Right forelimb (tissue), 1 donor: ENCODE data around the gene EML6.
"Not testable (repeated sequence)": the region's sequence is repeated elsewhere in the genome, so short reads cannot be mapped to it uniquely, and the experiment has no call there.

ENCODE experiments used
- DNase-seq: peaks from one replicate; pipeline ENCODE4 v3.0.0-alpha.2; 2018

Gene EML6

DNA sequence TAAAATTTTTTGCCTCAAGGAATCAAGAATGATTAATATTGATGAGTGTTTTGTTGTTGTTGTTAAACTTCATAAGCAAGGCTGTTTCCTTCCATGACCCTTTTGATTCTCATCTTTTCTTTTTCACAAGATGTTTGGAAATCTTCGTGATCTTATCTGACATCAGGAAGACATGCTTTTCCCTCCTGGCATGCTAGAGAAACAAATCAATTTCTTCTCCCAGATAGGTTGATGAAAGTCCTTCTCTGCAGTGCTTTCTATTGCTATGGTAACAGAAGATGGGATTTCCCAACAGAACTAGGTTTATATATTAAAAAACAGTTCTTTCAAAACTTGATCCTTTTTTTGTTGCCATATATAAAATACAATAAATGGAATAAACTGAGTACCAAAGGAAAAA, 85.2 kb downstream of the EML6 start:
- no peak for DNase-seq

DNA sequence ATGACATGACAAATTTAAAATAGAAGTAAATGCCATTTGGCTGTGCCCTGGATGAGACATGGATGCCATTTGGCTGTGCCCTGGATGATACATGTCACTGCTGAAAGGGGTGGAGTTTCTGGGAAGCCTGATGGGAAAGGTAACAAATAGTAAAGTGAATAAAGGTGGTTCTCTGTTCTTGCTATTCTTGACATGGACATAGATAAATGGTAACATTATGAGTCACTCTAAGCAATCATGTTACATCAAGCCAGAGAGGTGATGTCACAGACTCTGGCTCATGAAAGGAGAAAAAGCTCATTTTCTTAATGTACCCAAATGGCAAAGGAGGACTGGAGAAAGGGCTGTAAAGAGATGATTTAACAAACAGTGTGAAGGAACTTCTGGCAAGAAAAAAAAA, 86.4 kb downstream of the EML6 start:
- DNase-seq = no peak

DNA sequence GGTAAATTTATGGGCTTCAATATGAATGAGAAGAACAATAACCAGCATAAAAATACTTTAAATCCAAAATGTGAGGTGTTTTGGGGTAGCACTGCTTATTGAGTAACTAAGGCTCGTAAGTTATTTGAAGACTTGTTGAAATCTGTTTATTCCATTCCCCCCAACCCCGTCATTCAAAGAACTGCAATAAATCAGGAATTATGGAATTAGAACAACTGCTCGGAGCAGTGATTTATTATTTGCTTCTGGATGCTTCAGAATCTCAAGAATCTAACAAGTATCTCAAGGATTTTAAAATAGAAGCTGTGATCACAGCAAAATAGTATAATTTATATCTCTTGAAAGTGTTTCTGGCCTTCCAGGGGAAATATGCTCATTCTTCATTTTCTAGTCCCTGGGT, 86.8 kb downstream of the EML6 start:
- no peak for DNase-seq

DNA sequence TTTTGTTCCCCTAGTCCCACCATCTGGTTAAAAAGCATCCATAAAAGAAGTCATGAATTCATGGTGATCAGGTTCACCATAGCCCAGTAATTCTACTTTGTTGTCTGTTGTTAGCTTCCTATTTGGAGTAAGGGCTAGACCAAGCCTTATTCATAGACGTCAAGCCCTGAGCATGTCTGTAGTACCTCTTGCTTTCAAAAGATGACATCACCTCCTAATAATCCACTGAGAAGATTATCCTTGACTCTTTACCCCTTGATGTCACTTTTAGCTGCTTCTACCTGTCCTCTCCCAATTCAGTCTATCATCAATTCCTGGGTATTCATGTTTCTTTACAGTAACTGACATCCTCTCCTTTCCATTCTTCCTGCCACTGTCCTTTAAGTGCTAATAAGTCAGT, 90.1 kb downstream of the EML6 start:
- DNase-seq = no peak

DNA sequence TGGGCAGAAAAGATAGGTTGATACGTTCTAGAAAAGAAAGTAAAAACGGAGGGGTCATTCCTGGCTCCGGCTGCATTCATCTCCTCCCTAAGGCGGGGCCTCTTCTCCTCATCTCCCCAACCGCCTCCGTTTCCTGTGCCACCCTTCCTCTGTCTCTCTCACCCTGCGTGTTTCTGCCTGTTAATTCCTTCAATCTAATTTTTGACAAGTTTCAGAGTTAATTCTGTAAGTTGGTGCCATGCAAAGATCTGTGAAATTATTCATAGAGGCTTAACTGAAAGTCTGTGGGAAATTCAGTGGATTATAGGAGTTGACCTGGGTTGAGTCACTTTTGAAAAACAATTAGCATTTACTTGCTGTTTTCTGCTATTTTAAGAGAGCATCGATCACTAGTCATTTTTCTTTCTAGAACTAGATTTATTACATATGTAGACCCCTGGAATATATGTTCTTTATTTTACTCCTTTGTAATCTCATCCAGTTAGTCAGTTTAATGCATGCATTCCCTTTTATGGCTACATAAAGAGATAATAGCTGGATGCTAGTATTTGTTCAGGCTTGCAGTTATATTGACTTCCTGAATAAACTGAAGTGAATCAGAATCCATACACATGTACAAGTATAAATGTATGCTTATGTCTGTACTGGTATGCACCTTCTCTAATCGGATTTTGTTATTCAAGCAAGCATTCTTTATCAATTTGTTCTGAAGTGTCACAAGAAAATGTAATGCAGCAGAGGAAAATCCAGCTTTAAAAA, 91.1 kb downstream of the EML6 start:
- no peak for DNase-seq

DNA sequence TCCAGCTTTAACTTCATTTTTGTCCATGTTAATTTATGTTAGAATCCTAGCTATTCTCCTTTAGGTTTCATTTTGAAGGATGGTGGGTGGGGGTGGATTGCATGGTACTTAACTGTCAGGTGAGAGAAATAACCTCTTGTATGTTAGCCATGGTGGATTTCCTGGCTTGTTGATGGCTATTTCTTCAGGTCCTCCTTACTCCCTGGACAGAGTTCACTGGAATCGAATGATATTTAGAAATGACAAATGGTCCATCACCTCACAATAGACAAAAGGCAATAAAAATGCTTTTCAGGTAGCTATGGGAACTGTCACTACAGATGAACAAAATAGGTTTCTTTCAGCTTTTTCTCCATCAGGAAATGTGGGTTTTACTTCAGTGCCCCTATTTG, 91.7 kb downstream of the EML6 start:
- no peak for DNase-seq

DNA sequence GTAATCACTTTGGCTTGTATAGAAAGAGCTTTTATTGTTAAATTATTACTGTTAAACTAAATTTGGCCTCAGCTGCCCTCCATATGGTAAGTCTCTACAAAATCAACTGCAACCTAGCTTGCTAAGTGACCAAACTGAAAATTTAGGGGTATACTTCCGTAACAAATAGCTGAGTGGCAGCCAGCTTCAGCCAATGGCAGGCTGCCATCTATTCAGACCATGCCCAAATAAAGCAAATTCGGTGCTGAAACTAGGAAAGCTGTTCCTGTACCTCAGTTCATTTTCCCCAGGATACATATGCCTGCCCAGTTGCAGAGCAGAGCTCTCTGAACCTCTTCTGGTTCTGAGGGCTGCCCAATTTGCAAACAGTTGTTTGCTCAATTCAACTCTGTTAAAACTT, 94.8 kb downstream of the EML6 start:
- DNase-seq = no peak

DNA sequence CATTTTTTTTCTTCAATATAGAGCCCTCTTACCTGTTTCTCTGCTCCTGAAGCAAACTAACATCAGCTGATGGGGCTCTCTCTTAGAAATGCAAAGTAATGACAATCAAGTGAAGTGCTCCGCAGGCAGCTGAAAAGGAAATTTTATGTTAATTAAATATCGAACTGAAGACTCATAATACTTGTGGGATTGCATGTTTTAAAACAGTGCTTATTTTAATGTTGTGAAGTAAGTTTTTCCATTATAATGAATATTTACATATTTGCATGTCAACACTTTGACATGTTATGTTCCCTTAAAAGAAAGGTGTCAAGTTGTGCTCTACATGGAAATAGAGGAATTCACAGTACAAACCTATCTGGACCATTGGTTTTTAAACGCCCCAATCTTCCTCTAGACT, 97.1 kb downstream of the EML6 start:
- DNase-seq = no peak

DNA sequence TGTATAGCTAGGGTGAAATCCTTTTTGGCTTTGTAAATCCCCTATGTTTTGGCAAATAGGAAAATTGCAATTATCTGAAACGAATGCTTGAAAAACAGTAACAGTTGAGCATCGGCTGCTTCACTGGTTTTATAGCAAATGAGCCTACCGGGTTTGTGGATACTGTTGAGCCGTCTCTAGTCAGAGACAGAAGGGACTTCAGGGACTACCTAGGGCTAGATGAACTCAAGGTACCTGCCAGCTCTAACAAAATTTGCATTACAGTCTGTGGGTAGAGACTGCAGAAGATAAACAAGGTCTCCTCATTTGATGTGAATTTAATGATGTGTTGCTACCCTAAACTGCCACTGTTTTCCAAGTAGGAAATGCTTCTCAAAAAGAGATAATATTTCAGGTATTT, 101.1 kb downstream of the EML6 start:
- DNase-seq = no peak

DNA sequence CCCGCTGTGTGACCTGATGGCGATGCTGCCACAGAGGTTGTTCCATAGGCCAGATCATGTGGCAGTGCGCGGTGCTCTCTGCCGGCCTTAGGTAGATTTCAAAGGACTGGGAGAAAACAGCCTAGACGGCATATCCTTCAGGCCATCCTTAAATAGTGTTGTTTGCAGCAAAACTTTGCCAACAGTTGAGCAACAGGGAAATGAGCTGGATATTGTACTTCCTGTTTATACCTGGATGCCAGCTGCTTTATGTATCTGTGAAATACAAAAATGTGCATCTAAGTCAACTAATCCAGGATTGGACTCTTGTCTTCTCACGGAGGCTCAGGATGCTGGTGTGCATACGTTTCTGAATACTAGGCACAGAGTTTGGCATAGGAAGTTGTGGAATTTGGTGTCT, 107.1 kb downstream of the EML6 start:
- no peak for DNase-seq

DNA sequence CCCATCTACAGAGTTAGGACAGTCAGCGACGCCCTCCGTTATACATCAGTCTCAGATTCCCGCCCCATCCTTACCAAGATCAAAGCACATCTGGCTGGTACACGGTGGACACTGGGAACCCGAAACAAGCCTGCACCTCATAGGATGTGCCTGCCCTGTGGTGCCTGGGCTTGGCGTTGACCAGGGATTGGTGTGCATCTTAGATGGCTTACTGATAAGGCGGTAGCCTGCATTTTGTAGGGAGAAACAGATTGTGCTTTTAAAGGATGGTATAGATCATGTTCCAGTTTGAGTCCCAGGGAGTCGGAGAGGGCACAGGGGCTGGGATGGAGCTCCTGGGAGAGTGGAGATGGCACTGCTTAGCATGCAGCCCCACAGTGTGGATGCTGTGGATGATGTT, 108.0 kb downstream of the EML6 start:
- DNase-seq = no peak

DNA sequence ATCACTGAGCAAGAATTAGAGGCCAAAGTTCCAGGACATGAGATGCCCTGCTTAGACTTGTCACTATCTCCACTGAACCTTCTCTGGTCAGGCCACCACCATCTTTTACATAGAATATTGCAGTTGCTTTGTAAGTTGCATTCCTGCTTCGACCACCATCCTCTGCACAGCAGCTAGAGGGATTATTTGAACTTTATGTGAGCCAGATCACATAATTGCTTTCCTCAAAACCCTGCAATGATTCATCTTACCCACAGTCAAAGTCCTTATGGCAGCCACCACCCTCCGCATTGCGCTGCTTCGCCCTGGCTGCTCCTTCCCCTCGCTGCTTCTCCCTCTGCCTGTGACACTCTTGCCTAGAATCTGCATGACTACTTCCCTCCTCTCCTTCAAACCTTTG, 111.3 kb downstream of the EML6 start:
- no peak for DNase-seq

DNA sequence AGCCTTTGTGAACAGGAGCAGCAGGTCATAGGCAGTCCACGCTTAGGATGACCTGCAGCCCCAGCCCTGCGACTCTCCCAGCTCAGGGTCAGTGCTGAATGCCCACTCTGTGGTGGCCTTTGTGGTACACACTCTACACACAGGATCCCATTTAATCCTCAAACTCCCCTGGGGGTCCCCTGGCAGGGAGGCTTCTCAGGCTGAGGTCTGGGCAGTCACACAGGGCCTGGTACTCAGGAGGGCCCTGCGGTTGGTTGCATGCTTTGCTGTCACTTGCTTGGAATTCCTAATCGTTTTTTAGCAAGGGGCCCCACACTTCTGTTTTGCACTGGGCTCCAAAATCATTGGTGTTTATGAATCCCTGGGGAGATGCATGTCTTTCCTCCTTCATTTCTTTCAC, 113.0 kb downstream of the EML6 start:
- no peak for DNase-seq

DNA sequence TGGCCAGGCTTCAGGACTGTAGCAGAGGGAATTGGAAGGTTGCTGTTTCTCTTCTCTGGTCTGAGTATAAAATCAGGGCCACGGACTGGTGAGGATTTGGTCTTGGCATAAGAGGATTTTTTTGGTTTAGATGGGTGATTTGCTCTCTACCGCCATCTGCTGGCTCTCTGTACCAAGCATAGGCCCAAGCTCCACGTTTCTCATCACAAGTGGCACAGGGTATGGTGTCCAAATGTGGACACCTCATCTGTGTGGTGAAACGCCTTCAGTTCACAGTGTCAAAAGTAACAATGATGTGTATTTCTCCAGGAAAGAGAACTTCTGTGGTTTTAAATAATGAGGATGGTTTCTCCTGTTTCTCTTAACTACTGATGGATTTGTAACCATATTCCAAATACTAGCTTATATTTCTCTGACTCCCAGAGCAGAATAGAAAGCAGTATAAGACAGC, 115.1 kb downstream of the EML6 start:
- DNase-seq = peak; percentile 77

DNA sequence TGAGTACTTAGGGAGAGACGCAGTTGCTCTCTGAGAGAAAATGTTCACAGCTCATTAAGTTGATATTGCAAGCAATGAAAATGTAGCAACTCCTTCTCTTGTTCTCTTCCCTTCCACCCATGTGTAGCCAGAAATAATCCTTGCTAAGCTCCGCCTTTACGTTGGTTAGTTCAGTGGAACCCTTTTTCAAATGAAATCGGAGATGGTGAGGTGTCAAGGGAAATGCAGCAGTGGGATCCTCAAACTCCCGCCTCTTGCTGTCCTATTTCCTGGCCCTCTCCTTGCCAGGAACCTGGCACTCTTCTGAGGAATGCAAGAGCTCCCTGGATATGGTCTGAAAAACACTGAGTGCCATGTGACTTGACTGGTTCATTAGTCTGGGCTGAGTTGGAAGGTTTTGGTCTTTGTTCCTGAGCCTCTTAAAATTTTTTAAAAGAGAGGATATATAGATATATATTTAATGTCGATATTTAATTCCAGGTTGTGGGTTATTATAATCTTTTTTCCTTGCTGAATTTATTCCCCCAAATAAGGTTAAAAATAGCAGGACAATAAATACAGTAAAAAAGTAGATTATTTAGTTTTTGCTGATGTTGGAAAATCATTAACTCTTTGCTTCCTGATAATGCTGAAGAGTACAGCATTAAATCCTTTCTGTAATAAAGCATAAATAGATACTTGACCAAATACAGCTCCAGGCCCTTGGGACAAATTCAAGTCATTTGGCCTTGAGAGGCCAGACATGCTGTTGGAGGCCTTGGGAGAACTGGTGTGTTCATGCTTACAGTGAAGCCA, 116.2 kb downstream of the EML6 start:
- no peak for DNase-seq

DNA sequence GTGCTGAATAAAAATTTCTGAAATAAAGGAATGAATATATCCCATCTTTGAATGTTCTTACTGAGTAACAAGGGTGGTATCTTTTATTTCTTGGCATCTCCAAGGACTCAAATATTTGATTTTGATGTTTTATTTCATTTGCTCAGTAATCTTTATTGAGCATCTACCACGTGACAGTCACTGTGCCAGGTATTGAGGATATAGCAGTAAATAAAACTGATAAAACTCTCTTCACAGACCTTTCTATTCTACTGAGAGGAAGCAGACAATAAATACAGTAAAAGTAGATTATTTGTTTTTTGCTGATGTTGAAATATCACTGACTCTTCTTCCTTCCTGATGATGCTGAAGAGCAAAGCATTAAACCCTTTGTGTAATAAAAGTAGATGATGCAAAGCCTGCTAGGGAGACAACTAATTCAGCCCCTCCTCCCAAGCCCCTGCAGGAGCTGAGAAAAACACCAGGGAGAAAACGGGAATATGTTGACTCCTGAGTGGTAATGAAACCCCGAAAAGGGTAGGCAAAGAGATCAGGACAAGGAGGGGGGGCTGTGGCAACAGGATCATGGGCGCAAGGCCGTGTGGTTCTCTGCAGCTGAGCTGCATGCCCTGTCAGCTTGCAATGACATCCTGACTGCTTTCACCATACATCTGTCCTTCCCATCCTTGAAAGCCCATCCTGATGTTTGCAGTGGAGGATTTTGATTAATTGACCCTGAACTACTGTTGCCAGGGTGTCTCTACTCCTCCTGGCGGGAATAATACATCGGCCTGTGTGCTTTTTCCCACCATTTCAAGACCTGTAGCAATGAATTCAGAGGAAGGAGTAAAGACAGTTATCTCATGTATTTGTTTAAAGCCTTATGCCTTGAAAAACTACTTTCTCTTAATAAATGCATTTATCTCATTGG, 117.4 kb downstream of the EML6 start:
- DNase-seq = no peak

DNA sequence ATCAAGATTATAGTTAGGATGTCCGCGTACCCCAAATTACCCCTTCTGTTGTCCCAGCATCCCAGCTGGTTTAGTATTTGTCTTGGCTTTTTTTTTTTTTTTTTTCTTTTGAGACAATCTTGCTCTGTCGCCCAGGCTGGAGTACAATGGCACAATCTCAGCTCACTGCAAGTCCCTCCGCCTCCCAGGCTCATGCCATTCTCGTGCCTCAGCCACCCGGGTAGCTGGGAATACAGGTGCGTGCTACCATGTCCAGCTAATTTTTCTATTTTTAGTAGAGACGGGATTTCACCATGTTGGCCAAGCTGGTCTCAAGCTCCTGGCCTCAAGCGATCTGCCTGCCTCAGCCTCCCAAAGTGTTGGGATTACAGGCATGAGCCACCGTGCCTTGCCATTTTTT, 118.0 kb downstream of the EML6 start:
- not testable (repeated sequence) for DNase-seq

DNA sequence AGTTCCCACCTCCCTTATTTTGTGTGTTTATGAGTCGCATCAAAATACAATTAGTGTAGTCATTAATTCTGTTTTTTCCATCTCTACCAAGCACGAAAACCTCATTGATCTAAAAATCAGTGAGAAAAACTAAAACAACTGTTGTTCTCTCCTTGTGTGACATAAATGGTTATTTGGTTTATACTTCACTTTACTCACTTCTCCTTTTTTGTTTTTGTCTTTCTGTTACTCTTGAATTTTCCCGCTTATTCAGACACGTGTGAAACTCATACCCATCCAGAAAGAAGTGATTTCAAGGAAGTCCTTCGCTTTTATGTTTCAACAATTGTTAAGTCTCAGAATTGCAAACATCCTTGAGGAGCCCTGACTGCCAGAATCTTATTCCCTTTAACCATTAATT, 121.6 kb downstream of the EML6 start:
- no peak for DNase-seq

DNA sequence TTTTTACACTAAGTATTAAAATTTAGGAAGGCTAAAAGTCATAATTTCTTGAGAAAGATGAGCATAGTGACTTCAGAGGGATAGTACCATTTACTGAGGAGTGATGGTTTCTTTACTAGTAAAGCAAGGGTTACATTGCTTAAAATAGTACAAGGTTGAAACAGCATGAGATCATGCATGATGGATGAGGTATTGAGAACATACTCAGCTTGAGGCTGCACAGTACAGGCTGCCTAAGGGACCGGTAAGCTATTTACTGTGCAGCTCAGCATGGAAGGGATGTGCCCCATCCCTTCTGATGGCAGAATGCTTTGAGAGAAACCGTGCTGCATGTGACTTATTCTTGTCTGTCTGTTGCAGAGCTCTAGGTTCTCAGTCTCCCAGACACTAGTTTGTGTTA, 122.1 kb downstream of the EML6 start:
- no peak for DNase-seq

DNA sequence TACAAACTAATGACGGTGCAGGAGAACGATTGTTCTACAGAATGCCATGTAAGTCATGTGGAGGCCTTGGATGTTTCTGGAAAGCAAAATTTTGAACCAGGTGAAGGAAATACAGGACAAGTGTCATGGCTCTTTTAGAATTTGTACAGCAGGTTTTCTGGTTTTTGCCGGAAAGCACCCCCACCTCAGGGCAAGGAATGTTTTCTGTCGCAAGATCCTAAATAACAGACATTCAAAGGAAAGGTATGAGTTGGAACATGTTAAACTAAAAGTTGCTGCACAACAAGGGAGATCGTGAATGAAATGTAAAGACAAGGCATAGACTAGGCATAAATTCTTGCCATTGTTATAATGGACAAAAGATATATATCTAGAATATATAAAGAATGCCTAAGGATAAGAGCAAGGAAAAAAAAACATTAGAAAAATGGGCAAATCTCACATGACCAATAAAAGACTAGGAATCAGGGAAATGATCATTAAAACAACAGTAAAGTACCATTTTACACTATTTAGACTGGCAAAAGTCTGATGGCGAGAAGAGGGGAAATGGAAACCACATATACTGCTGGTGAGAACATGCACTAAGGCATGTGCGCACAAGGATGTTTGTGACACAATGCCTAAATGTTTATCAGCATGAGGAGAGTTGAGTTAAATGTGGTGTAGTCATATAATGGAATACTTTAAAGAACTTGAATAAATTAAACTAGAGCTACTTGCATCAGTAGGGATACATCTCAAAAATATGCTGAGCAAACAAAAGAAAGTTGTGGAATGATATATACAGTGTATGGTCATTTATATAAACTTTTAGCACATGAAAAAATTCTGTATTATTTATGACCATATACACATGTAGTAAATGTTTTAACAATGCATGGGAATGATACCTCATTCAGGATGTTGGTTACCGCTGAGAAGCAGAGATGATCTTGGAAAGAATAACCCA, 127.0 kb downstream of the EML6 start:
- DNase-seq = no peak

DNA sequence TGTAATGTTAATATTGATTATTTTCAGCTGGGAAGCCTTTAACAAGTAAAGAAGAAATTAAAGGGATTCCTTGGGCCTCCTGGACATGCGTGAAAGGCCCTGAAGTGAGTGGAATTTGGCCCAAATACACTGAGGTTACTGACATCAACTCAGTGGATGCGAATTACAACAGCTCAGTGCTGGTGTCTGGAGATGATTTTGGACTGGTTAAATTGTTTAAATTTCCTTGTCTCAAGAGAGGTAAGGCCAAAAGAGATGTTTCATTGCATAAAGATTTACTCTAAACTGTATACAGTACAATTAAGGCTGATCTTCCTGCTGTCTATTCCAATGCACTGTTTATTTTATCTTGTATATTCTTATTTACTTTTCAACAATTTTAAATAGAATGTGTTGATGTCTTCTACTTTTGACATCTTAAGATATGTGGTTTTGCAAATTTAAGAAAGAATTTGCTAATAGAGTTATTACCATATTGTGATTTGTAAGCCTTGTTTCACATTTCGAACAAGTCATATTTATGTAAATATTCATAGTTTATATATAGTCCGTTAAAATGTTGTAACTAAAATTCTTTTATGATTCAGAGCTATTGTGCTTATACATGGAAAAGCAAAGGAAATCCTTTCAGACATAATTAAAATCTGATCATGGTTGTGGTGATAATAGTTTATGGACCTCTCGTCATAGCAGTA, 130.3 kb downstream of the EML6 start:
- no peak for DNase-seq

DNA sequence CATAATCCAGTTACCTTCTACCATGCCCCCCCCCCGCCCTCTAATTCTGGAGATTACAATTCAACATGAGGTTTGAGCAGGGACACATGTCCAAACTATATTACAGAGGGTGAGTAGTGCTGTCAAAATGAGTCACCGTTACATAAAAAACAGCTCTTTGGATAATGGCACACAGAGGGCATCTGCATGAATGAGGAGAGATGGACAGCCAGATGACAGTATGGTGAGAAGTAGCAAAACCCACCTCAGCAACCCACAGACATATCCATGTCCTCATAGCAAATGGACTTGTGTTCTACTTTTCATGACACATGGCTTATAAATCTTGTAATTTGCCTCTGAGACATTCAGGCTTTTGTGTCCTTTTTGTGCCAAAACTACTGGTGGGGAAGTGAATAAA, 132.0 kb downstream of the EML6 start:
- DNase-seq = no peak
